Measurements from ENCODE around the gene PCIF1.

Gene PCIF1

GRCh38 chr20:45945678-45946148, 11.2 kb downstream of the PCIF1 start:
- H3K4me3 ChIP-seq (ENCODE audit: low read depth, low read length): no peak overlapping the region
- no peak for DNase-seq (ENCODE audit: low read depth)
- TF ChIP-seq, protein P1, sequence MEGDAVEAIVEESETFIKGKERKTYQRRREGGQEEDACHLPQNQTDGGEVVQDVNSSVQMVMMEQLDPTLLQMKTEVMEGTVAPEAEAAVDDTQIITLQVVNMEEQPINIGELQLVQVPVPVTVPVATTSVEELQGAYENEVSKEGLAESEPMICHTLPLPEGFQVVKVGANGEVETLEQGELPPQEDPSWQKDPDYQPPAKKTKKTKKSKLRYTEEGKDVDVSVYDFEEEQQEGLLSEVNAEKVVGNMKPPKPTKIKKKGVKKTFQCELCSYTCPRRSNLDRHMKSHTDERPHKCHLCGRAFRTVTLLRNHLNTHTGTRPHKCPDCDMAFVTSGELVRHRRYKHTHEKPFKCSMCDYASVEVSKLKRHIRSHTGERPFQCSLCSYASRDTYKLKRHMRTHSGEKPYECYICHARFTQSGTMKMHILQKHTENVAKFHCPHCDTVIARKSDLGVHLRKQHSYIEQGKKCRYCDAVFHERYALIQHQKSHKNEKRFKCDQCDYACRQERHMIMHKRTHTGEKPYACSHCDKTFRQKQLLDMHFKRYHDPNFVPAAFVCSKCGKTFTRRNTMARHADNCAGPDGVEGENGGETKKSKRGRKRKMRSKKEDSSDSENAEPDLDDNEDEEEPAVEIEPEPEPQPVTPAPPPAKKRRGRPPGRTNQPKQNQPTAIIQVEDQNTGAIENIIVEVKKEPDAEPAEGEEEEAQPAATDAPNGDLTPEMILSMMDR (IDR thresholded peaks at IDR 0.05; ENCODE audit: control insufficient read depth, extremely low read depth, insufficient read depth): no peak

DNA sequence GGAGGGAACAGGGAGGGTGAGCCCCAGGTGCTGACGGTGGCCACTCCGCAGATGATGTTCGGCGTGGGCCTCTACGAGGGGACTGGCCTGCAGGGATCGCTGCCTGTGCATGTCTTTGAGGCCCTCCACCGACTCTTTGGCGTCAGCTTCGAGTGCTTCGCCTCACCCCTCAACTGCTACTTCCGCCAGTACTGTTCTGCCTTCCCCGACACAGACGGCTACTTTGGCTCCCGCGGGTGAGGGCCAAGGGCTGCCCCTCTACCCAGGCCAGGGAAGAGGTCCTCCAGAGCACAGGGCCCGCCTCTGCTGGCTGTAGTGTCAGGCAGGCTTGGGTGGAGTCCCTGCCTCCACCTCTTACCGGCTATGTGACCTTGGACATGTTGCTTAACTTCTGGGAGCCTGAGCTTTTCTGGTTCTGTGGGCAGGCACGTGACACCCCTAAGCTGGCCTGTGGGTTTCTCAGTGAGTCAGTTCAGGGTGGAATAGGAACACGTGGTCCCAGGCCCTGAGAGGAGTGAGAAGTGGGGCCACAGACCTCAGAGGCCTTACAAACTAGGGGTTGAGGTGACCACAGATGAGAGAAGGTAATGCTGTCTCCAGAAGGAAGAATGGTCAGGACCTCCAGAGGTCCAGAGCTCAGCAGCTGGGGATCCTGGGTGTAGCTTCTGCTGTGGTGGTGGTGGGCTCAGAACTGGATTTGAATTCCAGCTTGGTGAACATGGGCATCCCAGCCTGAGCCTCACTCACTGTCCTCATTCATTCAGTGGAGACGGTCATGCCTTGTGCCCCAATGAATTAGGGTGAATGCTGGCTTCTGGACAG, 11.9 kb downstream of the PCIF1 start:
- H3K4me3 ChIP-seq (ENCODE audit: low read depth, low read length): no peak overlapping the region
- DNase-seq (ENCODE audit: low read depth): no peak
- TF ChIP-seq, protein P1 (IDR thresholded peaks at IDR 0.05; ENCODE audit: control insufficient read depth, extremely low read depth, insufficient read depth): no peak

DNA sequence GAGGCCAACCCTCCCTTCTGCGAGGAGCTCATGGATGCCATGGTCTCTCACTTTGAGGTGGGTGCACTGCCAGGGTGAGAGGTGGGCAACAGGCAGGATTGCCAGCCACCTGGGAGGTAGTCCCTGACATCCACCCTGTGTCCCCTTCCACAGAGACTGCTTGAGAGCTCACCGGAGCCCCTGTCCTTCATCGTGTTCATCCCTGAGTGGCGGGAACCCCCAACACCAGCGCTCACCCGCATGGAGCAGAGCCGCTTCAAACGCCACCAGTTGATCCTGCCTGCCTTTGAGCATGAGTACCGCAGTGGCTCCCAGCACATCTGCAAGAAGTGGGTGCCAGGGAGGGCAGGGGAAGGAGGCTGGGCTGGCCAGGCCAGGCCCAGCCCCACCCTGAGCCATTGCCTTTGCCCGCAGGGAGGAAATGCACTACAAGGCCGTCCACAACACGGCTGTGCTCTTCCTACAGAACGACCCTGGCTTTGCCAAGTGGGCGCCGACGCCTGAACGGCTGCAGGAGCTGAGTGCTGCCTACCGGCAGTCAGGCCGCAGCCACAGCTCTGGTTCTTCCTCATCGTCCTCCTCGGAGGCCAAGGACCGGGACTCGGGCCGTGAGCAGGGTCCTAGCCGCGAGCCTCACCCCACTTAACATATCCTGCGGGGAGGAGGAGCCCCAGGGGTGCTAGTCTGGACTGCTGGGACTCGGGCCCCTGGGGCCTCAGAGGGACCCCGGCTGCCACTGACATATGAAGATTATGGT, 12.8 kb downstream of the PCIF1 start:
- no peak for DNase-seq (ENCODE audit: low read depth)
- TF ChIP-seq, protein P1 (IDR thresholded peaks at IDR 0.05; ENCODE audit: control insufficient read depth, extremely low read depth, insufficient read depth): no peak

DNA sequence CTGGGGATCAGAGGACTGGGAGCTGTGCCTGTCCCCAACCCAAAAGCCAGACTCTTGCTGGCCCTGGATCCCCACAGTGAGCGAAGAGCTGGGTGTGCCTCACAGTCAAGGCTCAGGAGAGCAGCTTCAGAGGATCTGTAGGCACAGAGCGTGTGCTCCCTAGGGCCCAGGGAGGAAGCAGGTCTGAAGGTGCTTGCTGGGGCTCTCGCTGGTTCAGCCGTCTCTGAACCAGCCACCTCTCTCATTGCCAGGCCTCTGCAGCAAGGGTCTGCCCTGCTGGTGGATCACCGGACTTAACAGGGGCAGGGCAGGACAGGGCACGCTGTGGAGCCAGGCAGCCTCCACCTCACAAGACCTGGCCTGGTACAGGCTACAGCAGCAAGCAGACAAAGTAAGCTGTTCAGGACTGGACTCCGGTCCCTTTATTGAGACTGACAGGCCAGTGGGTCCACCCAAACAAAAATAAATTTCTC, 13.8 kb downstream of the PCIF1 start:
- no peak overlapping the region for H3K4me3 ChIP-seq (ENCODE audit: low read depth, low read length)
- no peak for DNase-seq (ENCODE audit: low read depth)
- TF ChIP-seq, protein P1 (IDR thresholded peaks at IDR 0.05; ENCODE audit: control insufficient read depth, extremely low read depth, insufficient read depth): no peak

More for the DNA sequence above, 12.8 kb downstream of the PCIF1 start:
- H3K4me3 ChIP-seq (ENCODE audit: low read depth, low read length): no peak overlapping the region

DNA sequence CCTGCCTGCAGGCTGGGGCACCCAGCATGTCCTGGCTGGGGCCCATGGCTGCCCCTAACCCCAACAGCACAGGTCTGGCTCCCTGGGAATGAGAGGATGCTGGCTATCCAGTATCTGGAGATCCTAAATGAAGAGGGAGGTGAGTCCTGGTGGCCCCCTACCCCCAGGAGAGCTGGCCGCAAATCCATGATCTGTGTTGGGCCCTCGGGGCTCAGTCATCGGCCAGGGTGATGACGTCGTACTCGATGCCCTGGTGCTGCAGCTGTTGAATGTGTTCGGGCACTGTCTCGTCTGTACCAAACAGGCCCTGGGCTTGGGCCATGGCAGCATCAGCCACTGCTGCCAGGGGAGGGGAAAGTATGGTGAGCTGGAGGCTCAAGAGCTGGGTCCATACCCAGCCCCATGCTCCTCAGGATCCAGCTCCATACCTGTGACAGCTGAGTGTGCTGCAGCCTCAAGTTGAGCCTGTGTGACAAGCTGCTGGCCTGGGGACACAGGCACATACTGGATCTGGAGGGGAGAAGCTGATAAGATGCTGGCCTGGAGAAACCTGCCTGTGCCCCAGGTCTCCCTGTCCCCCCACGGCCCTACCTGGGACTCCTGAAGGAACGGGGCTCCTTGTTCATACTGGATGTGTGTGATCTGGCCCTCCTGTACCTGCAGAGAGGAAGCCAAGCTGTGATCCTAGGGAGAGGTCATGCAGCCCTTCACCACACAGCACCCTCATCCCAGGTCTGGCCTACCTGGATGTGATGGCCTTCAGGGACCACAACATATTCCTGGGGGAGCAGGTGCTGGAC, 14.5 kb downstream of the PCIF1 start:
- DNase-seq (ENCODE audit: low read depth): no peak
- TF ChIP-seq, protein P1 (IDR thresholded peaks at IDR 0.05; ENCODE audit: control insufficient read depth, extremely low read depth, insufficient read depth): no peak

GRCh38 chr20:45949542-45950329, 15.3 kb downstream of the PCIF1 start:
- H3K4me3 ChIP-seq (ENCODE audit: low read depth, low read length): no peak overlapping the region
- DNase-seq (ENCODE audit: low read depth): no peak
- TF ChIP-seq, protein P1 (IDR thresholded peaks at IDR 0.05; ENCODE audit: control insufficient read depth, extremely low read depth, insufficient read depth): no peak

More for the DNA sequence above, 14.5 kb downstream of the PCIF1 start:
- H3K4me3 ChIP-seq (ENCODE audit: low read depth, low read length): no peak overlapping the region
